Suprapubic skin (tissue), 4 donors: ENCODE results near the gene WNT6. TPM values are rescaled to one million over a fixed set of nuclear protein-coding genes. Genes with fewer than 3 reads are reported as not detected.

Source experiments
- DNase-seq, 2 donors: peaks; one replicate each; pipeline ENCODE4 v3.0.0-alpha.2; 2019; ENCODE audit warnings: low spot score in 2 of 2
- H3K27ac ChIP-seq: fragments of 200-600 bp; sonication (generic); one replicate; pipeline ENCODE4 v1.5.1; 2019
- H3K27me3 ChIP-seq: fragments of 200-600 bp; sonication (generic); one replicate; pipeline ENCODE4 v1.5.1; 2019
- H3K36me3 ChIP-seq: fragments of 200-600 bp; sonication (generic); one replicate; pipeline ENCODE4 v1.5.1; 2019
- H3K4me1 ChIP-seq: fragments of 200-600 bp; sonication (generic); one replicate; pipeline ENCODE4 v1.5.1; 2019
- H3K4me3 ChIP-seq: fragments of 200-600 bp; sonication (generic); one replicate; pipeline ENCODE4 v1.5.1; 2019; ENCODE audit warnings: mild to moderate bottlenecking
- H3K9me3 ChIP-seq: fragments of 200-600 bp; sonication (generic); one replicate; pipeline ENCODE4 v1.5.1; 2019
- CTCF ChIP-seq, 2 donors: fragments of 200-600 bp in 1 of 2; fragments of 450-650 bp in 1 of 2; sonication (generic) in 1 of 2; IDR thresholded peaks; one replicate each; pipeline ENCODE4 v1.5.1; 2016 to 2019; ENCODE audit warnings: antibody characterized with exemption in 2 of 2, mild to moderate bottlenecking in 1 of 2, moderate library complexity in 1 of 2
- EP300 ChIP-seq: sonication (generic); formaldehyde crosslinking; IDR thresholded peaks from one replicate; pipeline ENCODE4 v1.6.1; 2017; ENCODE audit warnings: antibody characterized with exemption
- POLR2A ChIP-seq, 2 donors: fragments of 450-650 bp; IDR thresholded peaks; one replicate each; pipeline ENCODE4 v1.6.1; 2017; ENCODE audit warnings: antibody characterized with exemption in 2 of 2, mild to moderate bottlenecking in 2 of 2, moderate library complexity in 2 of 2
- POLR2AphosphoS5 ChIP-seq, 3 donors: sonication (generic); formaldehyde crosslinking; IDR thresholded peaks; one replicate each; pipeline ENCODE4 v1.6.1; 2017; ENCODE audit warnings: antibody characterized with exemption in 3 of 3
- WGBS: methylation state at CpG from one replicate; pipeline ENCODE4 v1.1.5; 2018; 5-methylcytosine and 5-hydroxymethylcytosine counted together
- total RNA-seq, 4 donors: library from RNA; depleted of rRNA; stranded (reverse); fragments of >200 nt; gene quantifications; one replicate each; pipeline ENCODE4 v1.1.0, GENCODE V29; 2016

The WNT6 gene
- total RNA-seq, 4 donors from 2014 or later: 1.4 to 3.7 (median 2.3) TPM

- no peak overlapping the region for H3K4me3 ChIP-seq
- peaks cover 70% of the 10 kb centered on the region for H3K27me3 ChIP-seq
- no peak for TF ChIP-seq POLR2AphosphoS5 (IDR thresholded peaks at IDR 0.05)
- TF ChIP-seq EP300: no peak
- TF ChIP-seq POLR2A (IDR thresholded peaks at IDR 0.05): no peak
- TF ChIP-seq CTCF (IDR thresholded peaks at IDR 0.05): no peak
- no peak for DNase-seq
- WGBS: 88% methylated on average over 6 of the region's 6 CpGs
- H3K36me3 ChIP-seq: no peaks in the 10 kb centered on the region
- H3K27ac ChIP-seq: no peak overlapping the region
- no peaks in the 10 kb centered on the region for H3K9me3 ChIP-seq
- H3K4me1 ChIP-seq: peaks cover 40% of the 10 kb centered on the region
Observed at GRCh38 chr2:218878486-218878885, 18.9 kb downstream of the WNT6 start.

GRCh38 chr2:218878926-218879761 is 19.5 kb downstream of the WNT6 start:
- 43% methylated on average over 14 of the region's 16 CpGs for WGBS
- no peak for DNase-seq
- Histone ChIP-seq H3K36me3 (no peaks in the 10 kb centered on the region), H3K4me1 (peaks cover 46% of the 10 kb centered on the region), H3K27ac (no peak overlapping the region), H3K4me3 (no peak overlapping the region), H3K27me3 (peaks cover 68% of the 10 kb centered on the region), H3K9me3 (no peaks in the 10 kb centered on the region)
- no peak for TF ChIP-seq POLR2A (IDR thresholded peaks at IDR 0.05)
- no peak for TF ChIP-seq CTCF (IDR thresholded peaks at IDR 0.05)

GRCh38 chr2:218879776-218880101 is 20.1 kb downstream of the WNT6 start:
- Histone ChIP-seq H3K27ac (no peak overlapping the region), H3K9me3 (no peaks in the 10 kb centered on the region), H3K36me3 (no peaks in the 10 kb centered on the region), H3K27me3 (peaks cover 66% of the 10 kb centered on the region), H3K4me3 (peak overlapping the region; percentile 46), H3K4me1 (peaks cover 51% of the 10 kb centered on the region)
- TF ChIP-seq CTCF (IDR thresholded peaks at IDR 0.05) (no peak), POLR2A (IDR thresholded peaks at IDR 0.05) (no peak), EP300 (no peak), POLR2AphosphoS5 (IDR thresholded peaks at IDR 0.05) (no peak)
- 25% methylated on average over 2 of the region's 11 CpGs for WGBS
- no peak for DNase-seq

GRCh38 chr2:218880102-218880858 is 20.7 kb downstream of the WNT6 start, which contains the start of gene WNT10A:
WNT10A (plus strand) TSS chr2:218880852; CDS start chr2:218880996, 144 bp downstream.
- Histone ChIP-seq H3K36me3 (no peaks in the 10 kb centered on the region), H3K27me3 (peaks cover 66% of the 10 kb centered on the region), H3K9me3 (no peaks in the 10 kb centered on the region), H3K27ac (peak within 1 kb of the TSS; percentile 45), H3K4me1 (peaks cover 51% of the 10 kb centered on the region), H3K4me3 (peak within 1 kb of the TSS; percentile 46)
- TF ChIP-seq CTCF (IDR thresholded peaks at IDR 0.05) (no peak), EP300 (no peak), POLR2AphosphoS5 (IDR thresholded peaks at IDR 0.05) (no peak), POLR2A (IDR thresholded peaks at IDR 0.05) (no peak)
- no CpG with 5 or more reads among the region's 58 CpGs for WGBS
- no peak for DNase-seq
